ENCODE results near the gene PHF2.

Gene PHF2

DNA sequence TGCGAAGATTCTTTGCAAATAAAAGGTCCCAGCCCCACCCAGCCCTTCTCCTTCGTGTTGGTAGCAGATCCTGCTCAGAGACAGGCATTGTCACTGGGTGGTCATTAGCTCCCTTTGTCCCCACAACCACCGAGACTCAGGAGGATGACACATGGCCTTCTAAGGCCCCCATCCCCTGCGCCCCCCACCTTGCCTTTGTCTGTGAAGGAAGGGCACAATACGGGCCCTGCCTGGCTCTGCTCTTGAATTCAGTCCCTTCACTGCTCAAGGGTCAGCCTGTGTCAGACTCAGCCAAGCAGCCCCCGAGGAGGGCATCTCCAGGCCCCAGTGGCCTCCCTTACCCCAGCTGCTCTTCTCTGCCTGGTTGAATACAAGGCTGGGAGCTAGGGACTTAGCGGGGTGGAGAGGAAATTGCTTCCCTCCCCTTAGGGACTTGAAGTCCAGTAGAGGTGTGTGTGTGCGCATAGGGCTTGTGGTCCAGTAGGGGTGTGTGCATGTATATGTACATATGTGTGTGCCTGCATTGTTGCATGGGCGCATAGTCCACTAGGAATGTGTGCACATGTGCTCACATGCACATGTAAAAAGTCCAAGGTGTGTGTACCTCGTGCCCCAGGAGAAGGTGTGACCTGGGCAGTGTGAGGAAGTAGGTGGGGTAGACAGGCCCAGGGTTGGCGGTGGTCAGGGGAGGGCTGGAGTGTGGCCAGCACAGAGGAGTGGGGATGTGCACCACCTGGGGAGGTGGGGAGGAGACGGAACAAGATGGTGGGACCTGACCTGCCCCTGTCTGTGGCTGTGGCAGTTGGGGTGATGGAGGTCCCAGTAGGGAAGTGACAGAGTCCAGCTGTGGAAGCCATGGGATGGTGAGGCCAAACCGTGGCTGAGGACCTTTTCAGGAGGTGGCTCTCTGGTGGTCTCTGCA, 59.1 kb downstream of the PHF2 start:
- Histone ChIP-seq H3K4me3 (replicated peaks; ENCODE audit: insufficient read depth, low read length) (no peak overlapping the region), H3K27me3 (ENCODE audit: insufficient read depth, poor library complexity, severe bottlenecking) (no peaks in the 10 kb centered on the region), H3K27ac (replicated peaks) (no peak overlapping the region)
- TF ChIP-seq, protein P1, sequence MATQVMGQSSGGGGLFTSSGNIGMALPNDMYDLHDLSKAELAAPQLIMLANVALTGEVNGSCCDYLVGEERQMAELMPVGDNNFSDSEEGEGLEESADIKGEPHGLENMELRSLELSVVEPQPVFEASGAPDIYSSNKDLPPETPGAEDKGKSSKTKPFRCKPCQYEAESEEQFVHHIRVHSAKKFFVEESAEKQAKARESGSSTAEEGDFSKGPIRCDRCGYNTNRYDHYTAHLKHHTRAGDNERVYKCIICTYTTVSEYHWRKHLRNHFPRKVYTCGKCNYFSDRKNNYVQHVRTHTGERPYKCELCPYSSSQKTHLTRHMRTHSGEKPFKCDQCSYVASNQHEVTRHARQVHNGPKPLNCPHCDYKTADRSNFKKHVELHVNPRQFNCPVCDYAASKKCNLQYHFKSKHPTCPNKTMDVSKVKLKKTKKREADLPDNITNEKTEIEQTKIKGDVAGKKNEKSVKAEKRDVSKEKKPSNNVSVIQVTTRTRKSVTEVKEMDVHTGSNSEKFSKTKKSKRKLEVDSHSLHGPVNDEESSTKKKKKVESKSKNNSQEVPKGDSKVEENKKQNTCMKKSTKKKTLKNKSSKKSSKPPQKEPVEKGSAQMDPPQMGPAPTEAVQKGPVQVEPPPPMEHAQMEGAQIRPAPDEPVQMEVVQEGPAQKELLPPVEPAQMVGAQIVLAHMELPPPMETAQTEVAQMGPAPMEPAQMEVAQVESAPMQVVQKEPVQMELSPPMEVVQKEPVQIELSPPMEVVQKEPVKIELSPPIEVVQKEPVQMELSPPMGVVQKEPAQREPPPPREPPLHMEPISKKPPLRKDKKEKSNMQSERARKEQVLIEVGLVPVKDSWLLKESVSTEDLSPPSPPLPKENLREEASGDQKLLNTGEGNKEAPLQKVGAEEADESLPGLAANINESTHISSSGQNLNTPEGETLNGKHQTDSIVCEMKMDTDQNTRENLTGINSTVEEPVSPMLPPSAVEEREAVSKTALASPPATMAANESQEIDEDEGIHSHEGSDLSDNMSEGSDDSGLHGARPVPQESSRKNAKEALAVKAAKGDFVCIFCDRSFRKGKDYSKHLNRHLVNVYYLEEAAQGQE (IDR thresholded peaks at IDR 0.05; ENCODE audit: insufficient replicate concordance, low read depth) = no peak
- TF ChIP-seq GABPA (IDR thresholded peaks at IDR 0.05; ENCODE audit: low read depth) = no peak
- no peak for TF ChIP-seq POLR2AphosphoS5 (IDR thresholded peaks at IDR 0.05; ENCODE audit: low read depth)
- no peak for TF ChIP-seq SPI1 (IDR thresholded peaks at IDR 0.05; ENCODE audit: borderline replicate concordance, low read depth)
- TF ChIP-seq, protein P2, sequence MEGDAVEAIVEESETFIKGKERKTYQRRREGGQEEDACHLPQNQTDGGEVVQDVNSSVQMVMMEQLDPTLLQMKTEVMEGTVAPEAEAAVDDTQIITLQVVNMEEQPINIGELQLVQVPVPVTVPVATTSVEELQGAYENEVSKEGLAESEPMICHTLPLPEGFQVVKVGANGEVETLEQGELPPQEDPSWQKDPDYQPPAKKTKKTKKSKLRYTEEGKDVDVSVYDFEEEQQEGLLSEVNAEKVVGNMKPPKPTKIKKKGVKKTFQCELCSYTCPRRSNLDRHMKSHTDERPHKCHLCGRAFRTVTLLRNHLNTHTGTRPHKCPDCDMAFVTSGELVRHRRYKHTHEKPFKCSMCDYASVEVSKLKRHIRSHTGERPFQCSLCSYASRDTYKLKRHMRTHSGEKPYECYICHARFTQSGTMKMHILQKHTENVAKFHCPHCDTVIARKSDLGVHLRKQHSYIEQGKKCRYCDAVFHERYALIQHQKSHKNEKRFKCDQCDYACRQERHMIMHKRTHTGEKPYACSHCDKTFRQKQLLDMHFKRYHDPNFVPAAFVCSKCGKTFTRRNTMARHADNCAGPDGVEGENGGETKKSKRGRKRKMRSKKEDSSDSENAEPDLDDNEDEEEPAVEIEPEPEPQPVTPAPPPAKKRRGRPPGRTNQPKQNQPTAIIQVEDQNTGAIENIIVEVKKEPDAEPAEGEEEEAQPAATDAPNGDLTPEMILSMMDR (IDR thresholded peaks at IDR 0.05; ENCODE audit: insufficient read depth, low read length) = no peak
- DNase-seq (ENCODE audit: low read depth in 1 of 2, low spot score in 1 of 2) = no peak

DNA sequence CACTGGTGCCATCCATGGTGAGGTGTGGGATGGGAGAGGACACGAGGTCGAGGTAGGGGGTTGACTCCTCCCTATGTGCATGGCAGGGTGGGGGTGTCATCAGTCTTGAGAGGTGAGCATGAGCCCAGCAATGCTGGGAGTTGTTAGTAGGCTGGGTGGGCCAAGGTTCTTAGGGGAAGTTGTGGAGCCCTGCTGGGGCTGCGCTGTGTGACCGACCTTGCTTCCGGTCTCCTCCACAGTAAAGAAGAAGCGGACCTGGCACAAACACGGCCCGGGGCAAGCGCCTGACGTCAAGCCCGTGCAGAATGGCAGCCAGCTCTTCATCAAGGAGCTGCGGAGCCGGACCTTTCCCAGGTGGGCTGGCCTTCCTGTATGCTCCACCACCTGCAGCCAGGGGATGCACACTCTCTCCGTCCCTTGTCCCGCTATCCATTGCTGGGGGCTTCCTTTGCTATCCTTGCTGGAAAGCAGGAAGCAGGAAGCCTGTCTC, 59.8 kb downstream of the PHF2 start:
- TF ChIP-seq SPI1 (IDR thresholded peaks at IDR 0.05; ENCODE audit: borderline replicate concordance, low read depth) (no peak), POLR2AphosphoS5 (IDR thresholded peaks at IDR 0.05; ENCODE audit: low read depth) (no peak)
- TF ChIP-seq, protein P2 (IDR thresholded peaks at IDR 0.05; ENCODE audit: insufficient read depth, low read length) = no peak
- Histone ChIP-seq H3K27ac (replicated peaks) (no peak overlapping the region), H3K4me3 (replicated peaks; ENCODE audit: insufficient read depth, low read length) (no peak overlapping the region), H3K27me3 (ENCODE audit: insufficient read depth, poor library complexity, severe bottlenecking) (no peaks in the 10 kb centered on the region)
- DNase-seq (ENCODE audit: low read depth in 1 of 2, low spot score in 1 of 2) = no peak

DNA sequence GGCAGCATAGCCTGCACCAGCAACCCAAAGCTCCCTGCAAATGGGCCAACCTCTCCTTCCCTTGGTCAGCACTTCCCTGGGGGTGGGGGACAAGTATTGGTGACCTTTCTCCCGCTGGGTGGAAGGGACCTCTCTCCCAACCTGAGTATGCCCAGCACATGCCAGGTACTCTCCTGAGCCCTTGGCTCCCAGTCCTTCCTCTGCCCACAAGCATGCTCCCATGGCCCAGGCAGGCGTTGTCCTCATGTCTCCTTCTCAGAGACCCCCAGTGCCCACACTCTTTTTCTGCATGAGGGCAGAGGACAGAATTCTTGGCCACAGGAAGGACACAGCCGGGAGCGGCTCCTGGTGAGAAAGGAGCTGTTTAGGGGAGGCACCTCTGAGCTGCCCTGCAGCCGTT, 60.3 kb downstream of the PHF2 start:
- no peak for DNase-seq (ENCODE audit: low read depth in 1 of 2, low spot score in 1 of 2)
- no peaks in the 10 kb centered on the region for H3K27me3 ChIP-seq (ENCODE audit: insufficient read depth, poor library complexity, severe bottlenecking)
- TF ChIP-seq SPI1 (IDR thresholded peaks at IDR 0.05; ENCODE audit: borderline replicate concordance, low read depth) = no peak
- TF ChIP-seq, protein P1 (IDR thresholded peaks at IDR 0.05; ENCODE audit: insufficient replicate concordance, low read depth) = no peak
- TF ChIP-seq GABPA (IDR thresholded peaks at IDR 0.05; ENCODE audit: low read depth) = no peak
- TF ChIP-seq, protein P2 (IDR thresholded peaks at IDR 0.05; ENCODE audit: insufficient read depth, low read length) = no peak
- no peak for TF ChIP-seq POLR2AphosphoS5 (IDR thresholded peaks at IDR 0.05; ENCODE audit: low read depth)
- H3K4me3 ChIP-seq (replicated peaks; ENCODE audit: insufficient read depth, low read length) = no peak overlapping the region
- no peak overlapping the region for H3K27ac ChIP-seq (replicated peaks)
